ENCODE results near the gene OR5H14. TPM values are rescaled to one million over a fixed set of nuclear protein-coding genes. Genes with fewer than 3 reads are reported as not detected.

Gene OR5H14
- total and polyA plus RNA-seq, 2 of the 13 experiments (the other 11 are each of a cell fraction or from before 2014, with no cell fraction given) = not detected

DNA sequence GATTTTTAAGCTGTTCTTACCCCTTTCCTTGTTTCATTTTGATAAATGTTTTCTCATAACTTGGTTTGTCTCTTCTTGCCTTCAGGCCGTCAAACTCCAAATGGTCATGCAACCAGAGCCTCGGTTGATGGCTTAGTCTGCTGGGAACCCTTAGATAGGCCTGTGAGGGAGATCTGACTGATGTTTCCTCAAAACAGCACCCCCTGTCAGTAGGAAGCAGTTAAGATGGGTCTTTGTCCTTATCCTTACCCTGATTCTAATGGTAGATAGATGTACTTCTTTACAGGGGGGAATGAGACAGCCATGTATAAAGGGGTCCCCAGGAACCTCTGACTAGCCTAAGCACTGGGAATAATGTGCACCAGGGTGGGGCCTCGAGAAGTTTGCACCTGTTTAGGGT lies 33.0 kb upstream of the OR5H14 start:
- H3K9ac ChIP-seq (ENCODE audit: insufficient read depth, low read depth, low read length) = no peak overlapping the region
- in situ Hi-C loops (cut with HindIII; ENCODE audit: extremely low pct_ligation_motif_present, low pct_unique_long_range_greater_than_20kb) (no loop called here), intact Hi-C loops (cut with micrococcal nuclease; ENCODE audit: unreplicated experiment) (no loop called here)
- H3K79me2 ChIP-seq (ENCODE audit: insufficient read depth, low read length) = no peaks in the 10 kb centered on the region
- 0% methylated on average over 2 of the region's 3 CpGs for WGBS (ENCODE audit: low lambda C conversion rate)
- H3K4me2 ChIP-seq (ENCODE audit: low read depth, low read length) = no peak overlapping the region
- H3K27ac ChIP-seq (ENCODE audit: extremely low read length, insufficient read depth, low read length) = no peak overlapping the region
- TF ChIP-seq YEATS4 (CRISPR knock-in tag; IDR thresholded peaks at IDR 0.05; ENCODE audit: borderline replicate concordance) (no peak), POLR2G (IDR thresholded peaks at IDR 0.05; ENCODE audit: low read depth, low read length) (no peak), ZMYM4 (CRISPR knock-in tag; IDR thresholded peaks at IDR 0.05) (no peak), SRSF1 (optimal IDR thresholded peaks at IDR 0.05; ENCODE audit: low read depth, low read length) (no peak), ZNF780A (CRISPR knock-in tag; IDR thresholded peaks at IDR 0.05) (no peak), ZFP82 (CRISPR knock-in tag; IDR thresholded peaks at IDR 0.05; ENCODE audit: borderline replicate concordance) (no peak), KDM3A (CRISPR knock-in tag; IDR thresholded peaks at IDR 0.05; ENCODE audit: low read depth) (no peak), USF2 (IDR thresholded peaks at IDR 0.05; ENCODE audit: low read depth, low read length) (no peak), USF2 (CRISPR knock-in tag; IDR thresholded peaks at IDR 0.05; ENCODE audit: borderline replicate concordance) (no peak), ZSCAN21 (CRISPR knock-in tag; IDR thresholded peaks at IDR 0.05; ENCODE audit: borderline replicate concordance) (no peak)
- no peaks in the 10 kb centered on the region for H3K36me3 ChIP-seq (replicated peaks in 1 of 2; ENCODE audit: control insufficient read depth in 1 of 2, insufficient read depth in 2 of 2, low read length in 2 of 2)
- FAIRE-seq = no peak
- ChIA-PET CTCF (ENCODE audit: low intra/inter-chr PET ratio, low total read pairs) (no interaction called here), POLR2A (no interaction called here)
- no TSS peak for BruUV-seq (replicated peaks)
- DNase-seq (ENCODE audit: low spot score) = peak; percentile 1
- peak; percentile 60; the same call in 2 of the 3 replicates for ATAC-seq
- H3K4me3 ChIP-seq (replicated peaks in 1 of 3; ENCODE audit: insufficient read depth in 1 of 3, low read depth in 2 of 3, low read length in 3 of 3) = no peak overlapping the region
- H3K9me3 ChIP-seq (ENCODE audit: low read length) = no peaks in the 10 kb centered on the region
- no peaks in the 10 kb centered on the region for H4K20me1 ChIP-seq (ENCODE audit: insufficient read depth, low read length)
- no peaks in the 10 kb centered on the region for H3K27me3 ChIP-seq (ENCODE audit: control insufficient read depth in 1 of 2, insufficient read depth in 2 of 2, low read length in 2 of 2)
- no peaks in the 10 kb centered on the region for H3K4me1 ChIP-seq (ENCODE audit: insufficient read depth, low read length)
- H2AFZ ChIP-seq (ENCODE audit: low read length) = no peak overlapping the region
